GM20431 (cell line): ENCODE data around the gene DHCR7.

Source experiments
- in situ Hi-C: fragments of 300-500 bp; cut with MseI, MboI; formaldehyde crosslinking; loops from one replicate; pipeline ENCODE4 v1.15.0; 2020; ENCODE audit warnings: low sequenced_read_pairs; ENCODE audit not compliant: unreplicated experiment

DHCR7 gene

DNA sequence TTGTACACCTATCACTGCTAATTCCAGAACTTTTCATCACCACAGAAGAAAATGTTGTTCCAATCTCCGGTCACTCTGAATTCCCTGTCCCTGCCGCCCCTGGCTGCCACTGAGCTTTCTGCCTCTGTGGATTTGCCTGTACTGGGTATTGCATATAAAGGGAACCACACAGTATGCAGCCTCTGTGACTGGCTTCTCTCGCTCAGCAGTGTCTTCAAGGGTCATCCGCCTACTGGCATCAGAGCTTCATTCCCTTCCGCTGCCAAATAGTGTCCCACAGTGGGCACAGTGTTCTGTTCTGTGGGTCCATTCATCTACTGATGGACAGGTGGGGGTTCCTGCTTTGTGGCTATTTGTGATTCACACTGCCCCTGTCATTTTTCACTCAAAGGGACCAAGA, 5.3 kb downstream of the DHCR7 start:
- in situ Hi-C loops = no loop called here

DNA sequence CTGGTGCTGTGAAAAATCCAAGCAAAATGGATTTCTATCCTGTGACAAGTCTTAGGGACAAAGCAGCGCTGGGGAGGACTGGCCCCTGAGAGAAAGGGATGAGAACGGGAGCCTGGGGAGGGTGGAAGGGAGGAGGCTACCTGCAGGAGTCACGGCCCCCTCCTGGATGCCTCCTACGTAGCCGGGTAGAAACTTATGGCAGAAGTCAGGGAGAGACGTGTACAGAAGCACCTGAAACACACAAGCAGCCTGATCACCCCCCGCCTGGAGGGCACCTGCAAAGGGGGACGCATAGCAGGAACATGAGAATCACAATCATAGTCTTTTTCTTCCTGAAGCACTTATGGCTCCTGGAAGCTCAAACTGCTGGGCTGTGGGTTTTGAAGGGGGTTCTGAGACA, 6.1 kb downstream of the DHCR7 start:
- in situ Hi-C loops = no loop called here

DNA sequence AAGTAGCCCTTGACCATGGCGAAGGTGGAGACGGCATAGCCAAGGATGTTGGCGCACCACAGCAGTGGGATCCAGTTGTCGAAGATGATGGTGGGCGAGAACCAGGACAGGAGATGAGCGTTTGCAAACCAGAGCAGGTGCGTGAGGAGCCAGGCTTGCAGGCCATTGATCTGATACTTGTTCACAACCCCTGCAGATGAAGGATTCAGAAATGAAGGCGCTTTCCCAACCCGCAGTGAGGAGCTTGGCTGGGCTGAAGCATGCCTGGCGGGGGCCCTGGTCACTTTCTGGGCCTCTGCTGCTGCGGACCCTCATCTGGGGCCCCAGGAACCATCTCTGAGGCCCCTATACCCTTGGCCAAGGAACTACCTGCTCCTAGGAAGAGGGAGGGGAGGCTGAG, 6.9 kb downstream of the DHCR7 start:
- in situ Hi-C loops = no loop called here

DNA sequence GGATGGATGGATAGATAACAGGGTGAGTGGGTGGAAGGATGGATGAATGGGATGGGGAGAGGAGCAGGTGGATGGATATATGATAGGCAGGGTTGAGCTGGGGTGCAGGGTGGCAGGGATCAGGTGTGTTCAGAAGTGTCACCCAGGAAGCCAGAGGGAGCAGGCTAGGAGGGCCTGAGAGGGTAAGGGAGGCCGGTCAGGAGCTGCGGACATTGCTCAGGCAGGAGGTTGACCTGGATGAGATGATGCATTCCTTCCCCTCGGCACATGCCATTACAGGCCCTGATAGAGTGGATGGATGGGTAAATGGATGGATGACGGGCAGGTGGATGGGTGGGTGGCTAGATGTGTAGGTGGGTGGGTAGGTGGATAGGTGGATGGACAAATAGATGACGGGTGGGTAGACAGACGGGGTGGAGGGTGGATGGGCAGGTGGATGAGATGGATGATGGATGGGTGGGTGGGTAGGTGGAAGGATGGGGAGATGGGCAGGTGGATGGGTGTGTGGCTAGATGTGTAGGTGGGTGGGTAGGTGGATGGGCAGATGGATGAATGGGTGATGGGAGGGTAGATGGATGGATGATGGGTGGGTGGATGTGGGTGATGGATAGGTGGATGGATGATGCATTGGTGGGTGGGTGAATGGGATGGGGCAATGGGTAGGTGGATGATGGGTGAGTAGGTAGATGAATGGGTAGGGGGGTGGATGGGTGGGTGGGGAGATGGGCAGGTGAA, 8.0 kb downstream of the DHCR7 start:
- in situ Hi-C loops = no loop called here

GRCh38 chr11:71438650-71439049, 9.5 kb downstream of the DHCR7 start:
- in situ Hi-C loops = no loop called here

- in situ Hi-C loops = no loop called here
Measured at GRCh38 chr11:71437879-71438278, 10.3 kb downstream of the DHCR7 start.

DNA sequence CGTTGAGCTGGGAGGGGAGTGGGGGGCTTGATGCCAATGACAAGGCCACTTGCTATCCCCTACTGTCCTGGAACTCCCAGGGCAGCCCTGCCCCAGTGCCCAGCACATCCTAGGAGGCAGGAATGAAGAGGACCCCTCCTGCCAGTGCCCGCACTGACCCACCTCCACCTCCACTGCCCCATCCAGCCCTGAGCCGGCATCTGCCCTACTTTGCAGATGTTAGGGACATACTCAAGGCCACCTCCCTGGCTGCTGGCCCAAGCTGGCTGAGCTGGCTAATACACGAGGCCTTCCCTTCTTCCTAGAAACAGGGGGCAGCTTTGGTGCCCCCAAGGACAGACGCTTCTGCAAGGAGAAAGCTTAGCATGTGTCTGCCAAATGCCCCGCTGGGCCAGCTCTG, 10.8 kb downstream of the DHCR7 start:
- in situ Hi-C loops = no loop called here

- in situ Hi-C loops = no loop called here
Measured at GRCh38 chr11:71436861-71437260, 11.3 kb downstream of the DHCR7 start.

DNA sequence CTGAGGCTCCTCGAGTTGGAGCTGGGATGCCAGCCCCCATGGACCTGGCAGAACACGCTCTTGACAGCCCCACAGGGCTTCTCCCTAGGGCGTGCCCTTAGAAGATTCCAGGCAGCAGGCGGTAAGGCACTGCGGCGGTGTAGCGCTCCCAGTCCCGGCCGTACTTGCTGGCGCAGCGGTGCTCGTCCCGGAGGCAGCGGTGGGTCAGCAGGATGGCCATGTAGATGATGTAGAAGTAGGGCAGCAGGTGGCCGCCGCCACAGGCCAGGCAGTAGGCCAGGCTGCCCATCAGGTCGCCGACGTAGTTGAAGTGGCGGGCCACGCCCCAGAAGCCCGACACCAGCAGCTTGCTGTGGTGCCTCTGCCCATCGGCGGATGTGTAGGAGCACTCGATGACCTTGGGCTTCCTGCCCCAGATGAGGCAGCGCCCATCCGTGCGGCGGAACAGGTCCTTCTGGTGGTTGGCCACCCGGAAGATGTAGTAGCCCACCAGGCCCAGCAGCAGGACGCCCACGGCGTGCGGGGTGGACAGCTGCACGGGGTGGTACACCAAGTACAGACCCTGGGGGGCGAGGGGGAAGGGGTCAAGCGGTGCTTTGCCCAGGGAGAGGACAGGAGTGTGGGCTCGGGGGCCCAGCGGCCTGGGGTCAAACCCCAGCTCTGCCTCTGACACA, 12.8 kb downstream of the DHCR7 start:
- in situ Hi-C loops = no loop called here

- in situ Hi-C loops = no loop called here
Measured at GRCh38 chr11:71434576-71435130, 13.5 kb downstream of the DHCR7 start.

- in situ Hi-C loops = no loop called here
Measured at GRCh38 chr11:71433648-71434450, 14.3 kb downstream of the DHCR7 start.

DNA sequence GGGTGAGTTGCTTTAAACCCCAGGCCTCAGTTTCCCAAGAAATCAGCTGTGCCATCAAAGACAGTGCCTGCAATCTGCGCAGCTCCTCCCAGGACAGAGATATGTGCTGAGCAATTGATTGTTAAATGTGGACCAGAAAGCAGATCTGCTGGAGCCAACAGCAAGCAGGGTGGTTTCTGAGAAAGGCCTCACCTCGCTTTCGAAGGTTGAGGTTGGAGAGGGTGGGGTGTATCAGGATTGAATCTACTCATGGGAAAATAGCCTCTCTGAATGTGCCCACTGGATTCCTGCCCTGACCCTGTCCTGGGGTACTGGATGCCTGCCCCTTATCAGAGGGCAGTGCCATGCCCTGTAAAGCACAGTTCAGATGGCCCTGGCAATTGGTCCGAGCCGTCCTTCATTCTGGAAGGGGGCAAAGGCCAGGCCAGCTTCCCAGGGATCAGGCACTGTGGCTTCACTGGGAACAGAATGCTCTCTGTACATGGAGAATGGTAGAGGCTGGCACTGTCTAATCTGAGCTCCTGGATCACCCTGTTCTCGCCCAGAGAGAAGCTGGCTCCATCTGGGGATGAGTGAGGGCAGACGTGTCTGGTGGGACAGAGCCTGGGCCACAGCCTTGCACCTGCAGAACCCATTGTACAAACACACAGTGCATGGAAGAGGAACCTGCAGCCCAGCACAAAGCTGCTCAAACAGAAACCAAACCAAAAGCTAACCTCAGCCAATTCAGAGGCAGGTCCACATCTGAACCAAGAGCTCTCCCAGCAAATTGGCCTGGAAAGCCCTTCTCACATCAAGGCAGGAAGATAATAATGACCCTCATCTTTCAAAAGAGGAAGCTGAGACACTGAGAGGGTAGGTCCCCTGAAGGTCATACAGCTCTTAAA, 15.2 kb downstream of the DHCR7 start:
- in situ Hi-C loops = no loop called here

GRCh38 chr11:71431271-71431670, 16.9 kb downstream of the DHCR7 start:
- in situ Hi-C loops = no loop called here

- in situ Hi-C loops = no loop called here
Measured at GRCh38 chr11:71430166-71430565, 18.0 kb downstream of the DHCR7 start.

- in situ Hi-C loops = no loop called here
Measured at GRCh38 chr11:71429701-71430100, 18.5 kb downstream of the DHCR7 start.

GRCh38 chr11:71428861-71429435, 19.2 kb downstream of the DHCR7 start:
- in situ Hi-C loops = no loop called here

- in situ Hi-C loops = no loop called here
Measured at GRCh38 chr11:71426413-71426812, 21.8 kb downstream of the DHCR7 start.

- in situ Hi-C loops = no loop called here
Measured at GRCh38 chr11:71425860-71426259, 22.3 kb downstream of the DHCR7 start.

GRCh38 chr11:71425409-71425808, 22.8 kb downstream of the DHCR7 start:
- in situ Hi-C loops = no loop called here
